HL-60 (cell line): Measurements from ENCODE around the gene TNNI2.

Experiments
- DNase-seq, 2 experiments: peaks; one replicate each; pipeline ENCODE4 v3.0.0-alpha.2; 2010 to 2020; ENCODE audit warnings: low read depth in 1 of 2, low spot score in 1 of 2
- H3K27ac ChIP-seq: fragments of 250-450 bp; sonication (Bioruptor Pico); replicated peaks from 2 replicates; pipeline ENCODE4 v1.5.1; 2020; ENCODE audit warnings: mild to moderate bottlenecking, moderate library complexity
- H3K27me3 ChIP-seq: fragments of 250-450 bp; sonication (Bioruptor Pico); 2 replicates; pipeline ENCODE4 v1.5.1; 2021; ENCODE audit warnings: mild to moderate bottlenecking, moderate library complexity; ENCODE audit not compliant: insufficient read depth, poor library complexity, severe bottlenecking
- H3K4me3 ChIP-seq: replicated peaks from 2 replicates; pipeline ENCODE4 v1.5.1; 2011; ENCODE audit warnings: mild to moderate bottlenecking, control low read depth, low read length; ENCODE audit not compliant: insufficient read depth
- CTCF ChIP-seq: IDR thresholded peaks from one replicate; pipeline ENCODE4 v1.5.1; 2011; ENCODE audit warnings: low read length, control low read depth, inconsistent platforms; ENCODE audit not compliant: insufficient read depth
- GABPA ChIP-seq: IDR thresholded peaks from 2 replicates; pipeline ENCODE4 v1.6.1; 2012; ENCODE audit warnings: low read depth
- POLR2AphosphoS5 ChIP-seq: IDR thresholded peaks from 2 replicates; pipeline ENCODE4 v1.6.1; 2012; ENCODE audit warnings: low read depth
- REST ChIP-seq: IDR thresholded peaks from 2 replicates; pipeline ENCODE4 v1.6.1; 2012; ENCODE audit warnings: low read depth; ENCODE audit not compliant: insufficient replicate concordance
- SPI1 ChIP-seq: IDR thresholded peaks from 2 replicates; pipeline ENCODE4 v1.6.1; 2012; ENCODE audit warnings: low read depth, mild to moderate bottlenecking, borderline replicate concordance

The TNNI2 gene

GRCh38 chr11:1861435-1862411 lies 22.9 kb downstream of the TNNI2 start:
- Histone ChIP-seq H3K27ac (no peak overlapping the region), H3K27me3 (no peaks in the 10 kb centered on the region), H3K4me3 (no peak overlapping the region)
- TF ChIP-seq POLR2AphosphoS5, result no peak
- TF ChIP-seq CTCF, result no peak
- TF ChIP-seq REST, result no peak
- TF ChIP-seq GABPA, result no peak
- no peak for TF ChIP-seq SPI1
- DNase-seq, result no peak

- Histone ChIP-seq H3K4me3 (no peak overlapping the region), H3K27ac (no peak overlapping the region)
- no peak for TF ChIP-seq GABPA
- no peak for TF ChIP-seq POLR2AphosphoS5
- no peak for TF ChIP-seq SPI1
- TF ChIP-seq REST, result no peak
- TF ChIP-seq CTCF, result no peak
Measured at GRCh38 chr11:1862588-1863351, 24.0 kb downstream of the TNNI2 start.

GRCh38 chr11:1863352-1864216 lies 24.8 kb downstream of the TNNI2 start:
- Histone ChIP-seq H3K27me3 (no peaks in the 10 kb centered on the region), H3K27ac (no peak overlapping the region), H3K4me3 (no peak overlapping the region)
- no peak for DNase-seq
- no peak for TF ChIP-seq SPI1
- TF ChIP-seq GABPA, result no peak
- 0 out of 2 replicates have a peak, but pooled peaks have one; percentile 12 for TF ChIP-seq POLR2AphosphoS5

More at GRCh38 chr11:1862588-1863351, 24.0 kb downstream of the TNNI2 start:
- DNase-seq, result no peak
- H3K27me3 ChIP-seq, result no peaks in the 10 kb centered on the region

GRCh38 chr11:1864231-1864630 lies 25.4 kb downstream of the TNNI2 start:
- Histone ChIP-seq H3K4me3 (no peak overlapping the region), H3K27ac (no peak overlapping the region), H3K27me3 (no peaks in the 10 kb centered on the region)
- TF ChIP-seq REST (no peak), GABPA (no peak), POLR2AphosphoS5 (no peak)
- DNase-seq, result no peak
